GM18867 (cell line): ENCODE measurements around the gene TRIM59.
A peak's percentile ranks its signal among the peaks of the same experiment; 100 is the strongest.
"Not testable (repeated sequence)": the region's sequence is repeated elsewhere in the genome, so short reads cannot be mapped to it uniquely, and the experiment has no call there.

Source experiments
- ATAC-seq: cut with Tn5 transposase; IDR thresholded peaks from one replicate; pipeline ENCODE4 v1.9.1; 2021; ENCODE audit warnings: mild to moderate bottlenecking, moderate library complexity; ENCODE audit not compliant: unreplicated experiment

TRIM59 gene

DNA sequence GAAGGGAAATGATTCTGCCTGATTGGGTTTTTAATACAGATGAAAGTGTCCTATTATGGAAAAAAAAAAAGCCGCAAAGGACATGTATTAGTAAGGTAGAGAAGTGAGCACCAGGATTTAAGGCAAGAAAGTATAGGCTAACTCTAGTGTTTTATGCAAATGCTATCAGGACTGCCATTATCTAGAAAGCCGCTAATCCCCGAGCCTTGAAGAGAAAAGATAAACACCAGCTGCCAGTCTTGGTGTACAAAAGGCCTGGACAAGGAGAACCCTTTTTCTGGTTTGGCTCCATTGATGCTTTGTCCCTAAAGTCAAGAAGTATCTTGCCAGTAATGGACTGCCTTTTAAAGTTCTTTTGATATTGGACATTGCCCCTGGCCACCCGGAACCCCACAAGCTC lies 8.6 kb upstream of the TRIM59 start:
- ATAC-seq, result no peak

DNA sequence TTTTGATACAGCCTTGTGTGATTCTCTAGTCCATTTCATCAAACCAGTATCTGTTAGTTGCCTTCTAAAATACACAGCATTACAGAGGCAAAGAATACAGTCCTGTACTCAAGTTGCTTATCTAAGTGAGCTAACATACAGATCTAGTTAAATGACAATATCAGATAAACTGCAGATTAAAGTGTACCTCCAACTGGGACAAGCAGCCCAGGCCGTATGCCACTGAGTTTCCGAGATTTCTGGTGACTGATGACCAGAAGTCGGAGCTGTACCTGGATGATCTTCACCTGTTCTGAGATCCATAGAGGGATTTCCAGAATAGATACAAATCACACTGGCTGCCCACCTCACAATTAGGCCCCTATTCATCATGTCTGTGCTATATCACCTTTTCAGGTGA lies 6.3 kb upstream of the TRIM59 start:
- ATAC-seq, result no peak

- ATAC-seq, result no peak
These were observed 5.4 kb upstream of the TRIM59 start for GRCh38 chr3:160454995-160455394.

DNA sequence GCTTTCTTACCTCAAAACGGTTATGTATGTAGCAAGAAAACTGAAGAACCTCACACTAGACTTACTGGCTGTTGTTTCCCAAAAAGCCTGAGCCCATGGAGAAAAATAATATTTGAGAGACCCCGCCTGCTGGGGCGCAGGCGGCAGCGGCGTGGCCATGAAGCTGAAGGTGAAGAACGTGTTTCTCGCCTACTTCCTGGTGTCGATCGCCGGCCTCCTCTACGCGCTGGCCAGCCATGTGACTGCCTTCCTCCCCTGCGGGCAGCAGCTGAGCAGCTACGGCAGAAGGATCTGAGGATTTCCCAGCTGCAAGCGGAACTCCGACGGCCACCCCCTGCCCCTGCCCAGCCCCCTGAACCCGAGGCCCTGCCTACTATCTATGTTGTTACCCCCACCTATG lies 2.7 kb upstream of the TRIM59 start:
- not testable (repeated sequence) for ATAC-seq

GRCh38 chr3:160451602-160452001 lies 2.0 kb upstream of the TRIM59 start:
- no peak for ATAC-seq

DNA sequence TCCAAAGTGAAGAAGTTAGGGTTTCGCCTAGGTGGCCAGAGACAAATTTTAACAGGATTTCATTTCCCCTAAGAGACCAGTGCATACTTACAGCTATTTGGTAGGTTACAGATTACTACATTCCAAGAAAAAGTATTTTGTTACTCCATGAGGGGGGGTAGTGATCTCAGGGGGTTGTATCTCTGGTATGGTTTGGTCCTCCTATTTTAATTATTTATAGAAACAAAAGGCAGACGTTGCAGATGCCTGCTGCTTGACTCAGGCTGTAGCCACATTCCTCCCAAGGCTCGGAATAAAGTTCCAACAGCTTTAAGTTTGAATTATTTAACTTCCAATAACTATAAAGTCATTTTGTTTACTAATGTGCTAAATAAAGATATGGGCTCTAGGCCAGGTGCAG lies 1.3 kb upstream of the TRIM59 start:
- no peak for ATAC-seq

DNA sequence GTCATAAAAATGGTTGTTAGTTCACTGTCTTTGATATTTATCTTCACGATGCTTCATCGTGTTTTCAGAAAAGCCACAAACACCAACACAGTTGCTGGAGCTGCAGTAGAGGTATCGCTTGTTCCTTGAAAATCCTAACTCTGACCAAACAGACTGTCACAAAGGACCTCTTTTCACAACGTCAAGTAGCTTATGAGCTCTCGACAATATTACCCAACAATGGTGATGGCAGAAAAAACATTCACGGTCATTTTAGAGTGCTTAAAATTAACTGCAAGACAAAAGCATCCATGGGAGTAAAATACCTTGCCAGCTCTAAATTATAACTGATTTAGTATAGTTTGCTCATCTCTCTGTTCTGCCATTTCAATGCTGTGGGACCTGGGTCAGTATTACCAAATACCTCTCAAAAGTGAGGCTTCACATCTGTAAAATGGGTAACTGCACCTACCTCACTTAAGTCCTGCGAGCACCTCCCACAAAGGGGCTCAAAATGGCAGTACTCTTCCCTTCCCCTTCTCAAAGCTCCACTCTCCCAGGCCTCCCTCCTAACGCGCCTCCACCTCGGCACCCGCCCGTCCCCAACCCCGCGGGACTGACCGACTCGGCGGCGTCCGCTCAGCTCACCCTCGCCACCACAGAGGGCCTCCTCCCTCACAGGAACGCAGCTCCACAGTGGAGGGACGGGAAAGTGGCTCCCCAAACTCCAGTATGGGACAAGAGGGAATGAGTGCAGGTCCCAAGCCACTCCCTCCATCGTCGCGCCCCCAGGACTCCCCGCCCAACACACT lies 546 bp downstream of the TRIM59 start:
- peak; percentile 42 for ATAC-seq

- no peak for ATAC-seq
These were observed 2.0 kb downstream of the TRIM59 start for GRCh38 chr3:160447544-160447943.

- ATAC-seq, result no peak
These were observed 3.0 kb downstream of the TRIM59 start for GRCh38 chr3:160446522-160447056.

GRCh38 chr3:160445854-160446253 lies 3.7 kb downstream of the TRIM59 start:
- no peak for ATAC-seq

DNA sequence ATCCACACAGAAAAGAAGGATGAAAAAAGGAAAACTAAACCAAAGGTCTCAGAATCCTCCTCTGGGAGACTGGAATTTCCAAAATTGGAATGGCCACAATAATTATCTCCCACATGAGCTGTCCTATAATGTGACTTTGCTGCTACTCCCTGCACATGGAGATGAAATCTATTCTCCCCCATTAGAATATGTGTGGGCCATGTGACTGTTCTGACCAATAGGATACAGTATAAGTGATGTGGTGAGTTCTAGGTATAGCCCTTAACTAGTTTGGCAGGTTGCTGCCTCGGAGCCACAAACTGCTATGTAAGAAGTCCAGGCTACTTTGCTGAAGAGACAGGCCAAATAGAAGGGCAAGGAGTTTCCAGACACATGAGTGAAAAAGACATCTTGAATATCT lies 5.2 kb downstream of the TRIM59 start:
- ATAC-seq, result no peak

GRCh38 chr3:160440687-160441086 lies 8.9 kb downstream of the TRIM59 start:
- ATAC-seq, result no peak

DNA sequence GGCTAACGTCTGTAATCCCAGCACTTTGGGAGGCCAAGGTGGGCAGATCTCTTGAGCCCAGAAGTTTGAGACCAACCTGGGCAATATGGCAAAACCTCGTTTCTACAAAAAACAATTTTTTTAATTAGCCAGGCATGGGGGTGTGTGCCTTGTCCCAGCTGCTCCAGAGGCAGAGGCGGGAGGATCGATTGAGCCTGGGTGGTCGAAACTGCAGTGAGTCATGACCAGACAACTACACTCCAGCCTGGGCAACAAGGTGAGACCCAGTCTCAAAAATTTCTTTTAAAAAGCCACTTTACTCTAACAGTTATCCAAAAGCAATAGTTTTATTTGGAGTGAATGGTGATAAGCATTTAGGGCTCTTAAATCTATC lies 12.5 kb downstream of the TRIM59 start:
- no peak for ATAC-seq

DNA sequence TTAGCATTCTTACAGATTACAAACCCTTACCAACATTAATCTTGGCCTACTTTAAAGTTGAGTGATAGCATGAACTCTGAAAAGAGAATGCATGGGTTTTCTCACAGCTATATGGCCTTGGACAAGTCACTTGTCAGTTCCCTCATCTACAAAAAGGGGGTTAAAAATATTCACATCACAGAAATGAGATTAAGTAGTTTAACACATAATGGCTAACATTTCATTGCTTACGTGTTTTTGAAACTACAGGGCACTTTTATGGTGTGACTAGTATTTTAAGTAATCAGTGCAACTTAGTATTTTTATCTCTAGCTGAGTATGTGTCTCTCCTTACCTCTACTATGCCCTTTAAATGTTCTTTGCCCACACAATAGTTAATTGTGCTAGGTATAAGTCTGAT lies 13.8 kb downstream of the TRIM59 start:
- no peak for ATAC-seq

DNA sequence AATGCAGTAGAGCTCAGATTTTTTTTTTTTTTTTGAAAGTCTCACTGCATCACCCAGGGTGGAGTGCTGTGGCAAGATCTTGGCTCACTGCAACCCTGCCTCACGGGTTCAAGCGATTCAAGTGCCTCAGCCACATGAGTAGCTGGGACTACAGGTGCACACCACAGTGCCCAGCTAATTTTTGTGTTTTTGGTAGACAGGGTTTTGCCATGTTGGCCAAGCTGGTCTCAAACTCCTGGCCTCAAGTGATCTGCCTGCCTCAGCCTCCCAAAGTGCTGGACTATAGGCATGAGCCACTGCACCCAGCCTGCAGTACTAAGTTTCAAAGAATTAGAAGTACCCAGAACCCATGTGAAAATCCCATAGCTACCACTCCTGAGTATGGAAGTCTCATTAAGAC lies 14.5 kb downstream of the TRIM59 start:
- no peak for ATAC-seq

DNA sequence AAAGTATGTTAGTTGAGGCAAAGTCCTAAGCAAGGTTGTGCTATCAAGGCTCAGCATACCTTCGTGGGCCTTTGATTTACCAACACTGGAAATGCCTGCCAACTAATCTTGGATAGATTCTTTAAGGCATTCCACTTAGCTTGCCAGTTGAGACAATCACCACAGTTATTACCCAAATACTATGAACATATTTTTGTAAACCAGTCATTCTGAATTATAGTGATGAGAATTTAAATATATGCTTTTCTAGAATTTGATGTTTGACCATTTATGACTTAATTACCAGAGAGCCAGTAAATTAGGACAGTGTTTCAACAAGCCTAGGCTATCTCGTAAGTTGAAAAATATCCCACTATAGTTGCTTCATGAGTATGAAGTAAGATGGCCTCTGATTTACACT lies 15.5 kb downstream of the TRIM59 start:
- no peak for ATAC-seq

- ATAC-seq, result no peak
These were observed 21.7 kb downstream of the TRIM59 start for GRCh38 chr3:160427832-160428424.

- no peak for ATAC-seq
These were observed 32.3 kb downstream of the TRIM59 start for GRCh38 chr3:160417311-160417710.

DNA sequence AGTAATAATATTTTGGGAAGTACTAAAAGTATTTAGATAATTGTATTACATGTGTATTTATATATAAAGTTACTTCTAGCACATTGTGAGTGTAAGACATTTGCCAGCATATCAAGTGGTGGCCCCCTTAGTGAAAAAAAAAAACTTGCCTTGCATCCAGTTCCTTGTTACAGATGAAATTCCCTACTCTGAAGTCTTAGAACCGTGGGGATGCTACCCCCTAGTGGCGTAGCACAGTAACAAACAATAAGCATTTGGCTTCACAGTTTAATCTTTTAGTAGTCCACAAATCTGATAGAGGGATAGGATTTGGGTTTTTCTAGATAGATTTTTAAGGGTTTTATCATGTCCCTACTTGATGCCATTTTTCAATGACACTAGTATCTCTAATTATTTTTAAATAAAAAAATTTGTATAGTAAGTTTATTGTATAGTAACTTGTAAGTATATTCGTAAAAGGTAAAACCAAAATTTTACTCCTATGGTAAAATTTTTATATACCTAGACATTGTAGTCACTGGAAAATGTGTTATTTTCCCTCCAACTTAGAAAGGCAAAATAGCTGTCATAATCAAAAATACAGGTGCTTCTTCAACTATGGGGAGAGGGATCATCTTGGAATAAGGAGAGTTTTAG lies 35.9 kb downstream of the TRIM59 start:
- peak; percentile 81 for ATAC-seq

DNA sequence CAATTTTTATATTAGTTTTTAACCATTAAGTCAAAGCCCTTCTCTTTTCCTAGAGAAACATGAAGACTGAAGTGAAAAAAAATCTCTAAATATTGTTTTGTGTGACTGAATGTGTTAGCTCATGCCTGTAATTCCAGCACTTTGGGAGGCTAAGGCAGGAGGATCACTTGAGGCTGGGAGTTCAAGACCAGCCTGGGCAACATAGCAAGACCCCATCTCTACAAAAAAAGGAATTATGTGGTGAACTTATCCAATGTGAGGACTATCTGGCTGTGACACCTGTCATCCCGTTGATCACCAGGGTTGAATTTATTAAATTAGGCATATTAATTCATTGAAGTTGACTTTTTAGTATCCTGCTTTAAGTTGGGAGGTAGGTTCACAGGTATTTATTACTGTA lies 37.1 kb downstream of the TRIM59 start:
- no peak for ATAC-seq

GRCh38 chr3:160409812-160410610 lies 39.6 kb downstream of the TRIM59 start:
- no peak for ATAC-seq
